ENCODE measurements around the gene ESYT1.

The ESYT1 gene

DNA sequence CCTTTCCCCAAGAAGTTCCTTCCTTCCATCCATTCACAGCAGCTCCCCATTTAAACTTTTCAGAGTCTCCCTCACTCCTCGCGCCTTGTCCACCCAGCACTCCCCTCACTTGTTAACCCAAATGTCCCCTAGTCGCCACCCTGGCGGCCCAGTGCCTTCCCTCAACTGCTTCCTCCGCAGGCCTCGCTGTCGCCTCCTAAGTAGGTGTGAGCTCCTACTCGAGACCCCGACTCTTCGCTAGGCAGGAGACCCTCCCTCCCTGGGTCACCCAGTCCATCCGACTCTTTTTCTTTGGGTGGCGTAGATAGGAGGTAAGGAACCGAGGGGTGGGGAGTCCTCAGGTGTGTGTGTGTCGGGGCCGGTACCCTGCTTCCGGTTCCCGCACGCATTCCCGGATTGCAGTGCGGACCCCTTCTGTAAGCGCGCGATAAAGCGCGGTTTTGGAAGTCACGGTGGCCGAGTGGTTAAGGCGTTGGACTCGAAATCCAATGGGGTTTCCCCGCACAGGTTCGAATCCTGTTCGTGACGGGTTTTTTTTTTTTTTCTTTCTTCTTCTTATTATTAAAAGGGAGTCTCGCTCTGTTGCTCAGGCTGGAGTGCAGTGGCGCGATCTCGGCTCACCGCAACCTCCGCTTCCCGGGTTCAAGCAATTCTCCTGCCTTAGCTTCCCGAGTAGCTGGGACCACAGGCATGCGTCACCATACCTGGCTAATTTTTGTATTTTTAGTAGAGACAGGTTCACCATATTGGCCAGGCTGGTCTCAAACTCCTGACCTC lies 62.0 kb downstream of the ESYT1 start:
- no peaks in the 10 kb centered on the region for H3K27me3 ChIP-seq (ENCODE audit: control insufficient read depth, insufficient read depth, low read length)
- H3K4me1 ChIP-seq (ENCODE audit: control insufficient read depth, insufficient read depth, low read length): peaks cover 14% of the 10 kb centered on the region
- peak overlapping the region; percentile 88 for H3K27ac ChIP-seq (ENCODE audit: low read depth, low read length)
- peak overlapping the region; percentile 85 for H3K9ac ChIP-seq (ENCODE audit: low read depth, low read length)
- peak overlapping the region; percentile 99 for H3K4me3 ChIP-seq (ENCODE audit: low read depth, low read length)
- no peaks in the 10 kb centered on the region for H3K9me3 ChIP-seq (ENCODE audit: control insufficient read depth, insufficient read depth, low read length)
- H3K36me3 ChIP-seq (ENCODE audit: control insufficient read depth, insufficient read depth, low read length): peaks cover 20% of the 10 kb centered on the region

DNA sequence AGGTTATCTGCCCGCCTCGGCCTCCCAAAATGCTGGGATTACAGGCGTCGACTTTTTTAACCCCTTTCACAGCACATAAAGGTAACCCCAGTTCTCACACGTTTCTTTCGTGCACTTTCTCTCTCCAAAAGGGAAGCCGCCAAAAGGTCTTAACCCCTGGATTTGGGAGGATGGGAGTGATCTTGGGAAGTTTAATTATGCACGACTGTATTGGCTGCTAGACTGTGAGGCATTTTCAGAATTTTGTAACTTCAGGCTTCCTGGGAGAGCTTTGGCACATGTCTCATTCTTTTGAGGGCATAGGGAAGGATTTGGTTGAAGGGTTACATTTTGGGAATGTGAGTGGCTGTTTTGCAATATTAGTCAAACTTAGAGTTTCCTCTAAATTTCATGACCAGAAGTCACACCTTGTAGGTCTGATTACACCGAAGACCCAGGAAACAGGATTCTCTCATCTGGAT lies 62.7 kb downstream of the ESYT1 start:
- Histone ChIP-seq H3K4me3 (ENCODE audit: low read depth, low read length) (peak overlapping the region; percentile 99), H3K27me3 (ENCODE audit: control insufficient read depth, insufficient read depth, low read length) (no peaks in the 10 kb centered on the region), H3K9me3 (ENCODE audit: control insufficient read depth, insufficient read depth, low read length) (no peaks in the 10 kb centered on the region), H3K4me1 (ENCODE audit: control insufficient read depth, insufficient read depth, low read length) (peaks cover 14% of the 10 kb centered on the region), H3K9ac (ENCODE audit: low read depth, low read length) (peak overlapping the region; percentile 19; the same call in 1 of the 2 replicates), H3K27ac (ENCODE audit: low read depth, low read length) (no peak overlapping the region), H3K36me3 (ENCODE audit: control insufficient read depth, insufficient read depth, low read length) (peaks cover 15% of the 10 kb centered on the region)

DNA sequence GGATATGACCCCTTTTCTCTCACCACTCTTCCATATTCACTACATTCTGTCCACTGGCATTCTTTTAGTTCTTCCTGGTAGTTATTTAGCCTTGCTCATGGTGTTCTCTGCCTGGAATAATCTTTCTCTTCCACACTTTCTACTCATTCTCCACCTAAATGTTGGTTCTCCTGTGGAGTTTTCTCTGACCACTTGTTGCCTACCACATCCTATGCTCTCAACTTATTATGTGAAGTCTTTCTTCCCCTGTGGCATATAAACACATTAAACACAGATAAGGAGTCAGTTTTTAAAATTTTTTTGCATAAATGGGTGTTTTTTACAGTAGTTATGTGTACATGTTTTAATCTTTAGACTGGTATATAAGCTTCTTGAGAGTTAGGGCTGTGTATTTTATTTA lies 64.5 kb downstream of the ESYT1 start:
- H3K4me1 ChIP-seq (ENCODE audit: control insufficient read depth, insufficient read depth, low read length): peaks cover 13% of the 10 kb centered on the region
- no peak overlapping the region for H3K27ac ChIP-seq (ENCODE audit: low read depth, low read length)
- no peaks in the 10 kb centered on the region for H3K36me3 ChIP-seq (ENCODE audit: control insufficient read depth, insufficient read depth, low read length)
- no peak overlapping the region for H3K9ac ChIP-seq (ENCODE audit: low read depth, low read length)
- H3K27me3 ChIP-seq (ENCODE audit: control insufficient read depth, insufficient read depth, low read length): no peaks in the 10 kb centered on the region
- H3K4me3 ChIP-seq (ENCODE audit: low read depth, low read length): no peak overlapping the region
- H3K9me3 ChIP-seq (ENCODE audit: control insufficient read depth, insufficient read depth, low read length): no peaks in the 10 kb centered on the region

DNA sequence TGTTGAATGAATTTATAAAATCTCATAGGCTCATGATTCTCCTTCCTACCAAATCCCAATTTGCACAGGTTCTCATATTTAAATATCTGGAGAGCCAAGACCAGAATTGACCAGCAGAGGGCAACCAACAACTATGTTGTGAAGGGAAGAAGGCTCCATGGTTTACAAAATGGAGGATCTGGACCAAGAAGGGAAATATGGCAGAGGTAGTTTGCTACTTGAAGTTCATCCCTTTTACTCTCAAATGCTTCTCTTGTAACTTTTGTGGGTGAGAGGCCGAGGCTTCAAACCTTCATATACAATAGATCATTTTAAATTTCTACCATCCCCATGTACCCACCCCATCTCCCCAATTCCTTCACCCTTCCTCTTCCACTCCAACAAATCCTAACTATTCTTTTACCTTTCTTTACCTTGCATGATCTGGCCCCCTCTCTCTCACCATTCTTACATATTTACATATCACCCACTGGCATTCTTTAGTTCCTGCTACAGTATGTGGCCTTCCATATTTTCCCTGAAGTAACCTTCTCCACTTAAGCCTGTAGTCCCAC lies 65.0 kb downstream of the ESYT1 start:
- Histone ChIP-seq H3K9ac (ENCODE audit: low read depth, low read length) (no peak overlapping the region), H3K9me3 (ENCODE audit: control insufficient read depth, insufficient read depth, low read length) (no peaks in the 10 kb centered on the region), H3K4me3 (ENCODE audit: low read depth, low read length) (no peak overlapping the region), H3K27ac (ENCODE audit: low read depth, low read length) (no peak overlapping the region), H3K27me3 (ENCODE audit: control insufficient read depth, insufficient read depth, low read length) (no peaks in the 10 kb centered on the region), H3K4me1 (ENCODE audit: control insufficient read depth, insufficient read depth, low read length) (peaks cover 8% of the 10 kb centered on the region), H3K36me3 (ENCODE audit: control insufficient read depth, insufficient read depth, low read length) (no peaks in the 10 kb centered on the region)
